Measurements from ENCODE around the gene MYO15A. TPM values are rescaled to one million over a fixed set of nuclear protein-coding genes. Genes with fewer than 3 reads are reported as not detected.

MYO15A gene
- total RNA-seq, 1 donor from 2014 or later = 0.42 TPM

DNA sequence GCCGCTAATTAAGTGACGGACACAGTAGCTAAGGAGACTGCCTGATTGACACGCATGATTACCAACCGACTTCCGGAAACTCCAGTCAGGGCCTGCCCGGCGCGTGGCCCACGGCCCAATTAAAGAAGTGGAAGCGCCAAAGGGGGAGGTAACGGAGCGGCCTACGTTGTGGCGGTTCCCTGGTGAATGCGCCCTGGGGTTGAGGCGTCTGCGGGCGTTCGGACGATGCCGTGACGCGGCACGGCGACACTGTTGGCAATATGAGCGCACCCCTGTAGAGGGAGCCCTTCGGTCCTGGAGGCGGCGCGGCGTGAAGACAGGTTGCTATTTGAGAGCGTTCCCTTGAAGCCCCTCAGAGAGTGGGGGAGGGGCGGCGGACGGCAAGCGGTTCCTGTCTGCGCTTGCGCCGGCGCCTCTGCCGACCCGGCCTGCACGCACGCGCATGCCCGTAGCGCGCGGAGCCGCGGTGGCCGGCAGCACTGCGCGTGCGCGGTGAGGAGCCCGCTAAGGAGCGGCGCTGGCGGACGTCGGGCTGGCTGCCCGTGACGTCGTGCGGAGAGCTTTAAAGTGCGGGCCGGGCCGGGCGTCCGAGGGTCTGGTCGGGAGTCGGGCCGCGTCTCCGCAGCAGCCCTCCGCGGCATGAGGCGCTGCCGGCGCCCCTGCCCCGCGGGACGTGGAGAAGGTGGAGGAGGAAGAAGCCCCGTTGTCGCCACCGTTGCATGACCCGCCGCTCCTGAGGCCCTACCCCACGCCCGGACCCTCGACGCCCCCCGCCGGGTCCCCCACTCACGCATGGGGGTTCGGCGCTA, 75.0 kb downstream of the MYO15A start, which contains the start of gene ALKBH5:
Gene ALKBH5, plus strand, starts transcription at position 495 of the 809 bp plus-strand sequence. CDS start 416 bp downstream, outside the sequence.
- intact Hi-C loops (cut with micrococcal nuclease) = loop anchor here (1.0 to 5.0 kb wide), 18 partner anchors 25 to 1194 kb away; partner anchors contain the start of genes ATPAF2, DRC3, DRG2 and GID4

- intact Hi-C loops (cut with micrococcal nuclease) = loop anchor here (2.0 to 5.0 kb wide), 7 partner anchors 32 to 1193 kb away; partner anchors contain the start of genes MAPK7, MED9, RAI1 and SREBF1
Observed at GRCh38 chr17:18184143-18185031, 75.8 kb downstream of the MYO15A start.

DNA sequence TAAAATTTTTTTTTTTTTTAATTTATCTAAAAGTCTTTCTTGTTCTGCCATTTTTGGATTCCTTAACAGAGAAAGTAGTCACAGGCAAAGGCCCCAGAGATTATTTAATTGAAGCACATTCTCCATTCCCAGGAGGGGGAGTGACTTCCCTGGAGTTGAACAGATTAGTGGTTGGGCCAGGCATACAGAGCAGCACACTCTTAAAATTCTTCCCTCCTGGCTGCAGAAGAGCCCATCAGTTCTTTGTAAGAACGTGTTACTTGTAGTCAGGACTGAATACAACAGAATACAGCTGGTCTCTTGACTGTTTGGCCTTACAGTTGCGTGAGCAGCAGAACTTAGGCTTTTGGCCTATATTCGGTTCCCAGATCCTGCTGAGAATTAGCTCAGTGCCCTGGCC, 76.8 kb downstream of the MYO15A start:
- intact Hi-C loops (cut with micrococcal nuclease) = loop anchor here (2.0 kb wide), 2 partner anchors 31 to 709 kb away; partner anchors contain the start of gene MED9

- intact Hi-C loops (cut with micrococcal nuclease) = loop anchor here (2.0 kb wide), 2 partner anchors 31 to 709 kb away; partner anchors contain the start of gene MED9
Observed at GRCh38 chr17:18185832-18186626, 77.5 kb downstream of the MYO15A start.

DNA sequence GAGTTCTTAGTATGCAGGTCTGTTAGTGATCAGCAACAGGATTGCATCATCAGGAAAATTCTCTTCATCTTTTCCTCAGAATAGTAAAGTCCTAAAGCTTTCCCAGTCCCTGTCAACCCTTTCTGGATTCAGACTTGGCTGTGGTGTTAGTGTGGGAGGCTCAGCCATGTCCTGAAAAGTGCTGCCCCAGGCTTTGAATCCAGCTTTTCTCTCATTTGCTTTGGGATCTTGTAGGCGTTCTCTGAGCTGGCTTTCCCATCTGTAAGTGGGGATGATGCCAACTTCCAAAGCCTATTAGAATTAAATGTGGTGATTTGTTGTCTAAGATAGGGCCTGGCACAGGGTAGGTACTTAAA, 78.0 kb downstream of the MYO15A start:
- intact Hi-C loops (cut with micrococcal nuclease) = no loop called here

DNA sequence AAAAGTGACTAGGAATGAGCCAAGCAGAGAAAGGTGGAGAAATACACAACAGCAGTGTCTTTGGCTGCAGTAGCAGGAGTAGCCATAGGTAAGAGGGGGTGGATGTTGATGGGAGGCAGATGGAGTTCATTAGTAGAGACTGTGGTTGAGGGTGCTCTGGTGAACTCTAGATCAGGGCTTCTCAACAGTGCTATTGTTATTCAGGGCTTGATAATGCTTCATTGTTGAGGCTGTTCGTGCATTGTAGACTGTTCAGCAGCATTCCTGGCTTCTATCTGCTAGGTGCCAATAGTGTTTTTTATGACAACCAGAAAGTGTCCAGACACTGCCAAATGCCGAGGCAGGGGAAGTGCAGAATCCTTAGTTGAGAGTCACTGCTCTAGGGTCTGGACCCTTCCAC, 78.7 kb downstream of the MYO15A start:
- intact Hi-C loops (cut with micrococcal nuclease) = no loop called here

GRCh38 chr17:18187821-18188761, 79.5 kb downstream of the MYO15A start:
- intact Hi-C loops (cut with micrococcal nuclease) = no loop called here

GRCh38 chr17:18190628-18191235, 82.2 kb downstream of the MYO15A start:
- intact Hi-C loops (cut with micrococcal nuclease) = no loop called here

DNA sequence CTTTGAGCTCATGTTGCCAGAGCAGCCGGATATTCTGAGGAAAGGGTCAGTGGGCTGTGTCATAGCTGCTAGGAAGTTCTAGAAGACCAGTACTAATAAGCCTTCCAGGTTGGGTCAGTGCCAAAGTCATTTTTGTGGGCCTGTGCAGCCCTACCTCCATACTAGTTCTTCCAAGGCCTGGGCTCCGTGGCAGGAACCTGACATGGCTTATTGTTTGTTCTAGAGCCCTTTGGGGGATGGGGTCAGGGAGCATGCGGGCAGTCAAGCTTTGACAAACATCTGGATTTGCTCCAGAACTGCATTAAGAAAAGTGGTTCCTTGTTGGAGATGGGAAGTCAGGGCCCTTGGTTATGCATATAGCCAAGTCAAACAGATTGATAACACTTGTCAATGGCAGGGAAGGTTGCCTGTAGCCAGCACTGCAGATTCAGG, 82.7 kb downstream of the MYO15A start:
- intact Hi-C loops (cut with micrococcal nuclease) = no loop called here

- intact Hi-C loops (cut with micrococcal nuclease) = no loop called here
Observed at GRCh38 chr17:18191967-18192366, 83.4 kb downstream of the MYO15A start.

- intact Hi-C loops (cut with micrococcal nuclease) = no loop called here
Observed at GRCh38 chr17:18194394-18194793, 85.8 kb downstream of the MYO15A start.

- intact Hi-C loops (cut with micrococcal nuclease) = no loop called here
Observed at GRCh38 chr17:18194804-18195203, 86.2 kb downstream of the MYO15A start.

- intact Hi-C loops (cut with micrococcal nuclease) = no loop called here
Observed at GRCh38 chr17:18195246-18195645, 86.7 kb downstream of the MYO15A start.

DNA sequence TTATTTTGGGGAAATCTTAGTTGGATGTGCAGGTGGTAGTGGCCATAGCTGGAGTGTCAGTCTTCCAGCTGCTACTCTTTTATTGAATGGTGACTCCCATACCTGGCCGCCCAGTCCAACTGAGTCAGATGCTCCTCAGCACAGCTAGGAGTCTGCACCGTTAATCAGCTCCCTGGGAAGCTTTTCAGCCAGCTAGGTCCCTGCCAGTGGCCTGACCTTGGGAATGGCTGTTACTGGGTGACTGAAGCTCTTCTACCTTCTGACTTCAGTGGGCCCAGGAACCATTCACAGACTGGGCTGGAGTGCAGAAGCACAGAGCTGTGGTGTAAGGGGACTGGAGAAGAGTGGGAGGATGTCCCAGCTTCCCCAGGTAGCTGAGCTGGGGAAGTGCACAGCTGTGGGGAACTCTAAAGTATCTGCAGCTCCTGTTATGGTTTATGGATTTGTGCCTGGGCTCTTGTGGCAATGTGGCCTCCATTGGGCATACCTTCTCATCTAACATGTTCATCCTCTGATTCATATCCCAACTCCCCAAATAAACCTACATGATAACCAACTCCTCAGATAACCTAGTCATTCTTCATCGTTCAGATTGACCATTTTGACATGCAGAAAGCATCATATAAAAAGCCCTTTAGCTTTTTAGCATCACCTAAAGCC, 89.1 kb downstream of the MYO15A start:
- intact Hi-C loops (cut with micrococcal nuclease) = no loop called here

GRCh38 chr17:18198530-18198929, 90.0 kb downstream of the MYO15A start:
- intact Hi-C loops (cut with micrococcal nuclease) = no loop called here

DNA sequence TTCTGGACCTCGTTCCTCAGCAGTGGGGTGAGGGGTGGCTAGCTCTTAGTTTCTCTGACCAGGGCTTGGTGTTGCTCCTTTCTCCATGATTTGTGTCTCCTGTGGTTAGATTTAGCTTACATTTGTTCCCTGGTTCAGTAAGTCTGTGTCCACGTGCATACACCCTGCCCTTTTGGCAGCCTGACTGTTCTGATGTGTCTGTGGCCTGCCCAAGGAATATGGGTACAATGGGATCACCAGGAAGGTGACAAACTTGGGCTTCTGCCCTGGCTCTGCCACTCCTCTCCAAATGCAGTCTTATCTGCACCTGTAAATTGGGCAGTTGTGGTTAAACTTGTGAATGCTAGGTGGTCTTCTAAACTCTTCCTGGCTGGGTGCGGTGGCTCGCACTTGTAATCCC, 92.6 kb downstream of the MYO15A start:
- intact Hi-C loops (cut with micrococcal nuclease) = no loop called here

- intact Hi-C loops (cut with micrococcal nuclease) = no loop called here
Observed at GRCh38 chr17:18203308-18203707, 94.8 kb downstream of the MYO15A start.

GRCh38 chr17:18205861-18206260, 97.3 kb downstream of the MYO15A start:
- intact Hi-C loops (cut with micrococcal nuclease) = no loop called here

DNA sequence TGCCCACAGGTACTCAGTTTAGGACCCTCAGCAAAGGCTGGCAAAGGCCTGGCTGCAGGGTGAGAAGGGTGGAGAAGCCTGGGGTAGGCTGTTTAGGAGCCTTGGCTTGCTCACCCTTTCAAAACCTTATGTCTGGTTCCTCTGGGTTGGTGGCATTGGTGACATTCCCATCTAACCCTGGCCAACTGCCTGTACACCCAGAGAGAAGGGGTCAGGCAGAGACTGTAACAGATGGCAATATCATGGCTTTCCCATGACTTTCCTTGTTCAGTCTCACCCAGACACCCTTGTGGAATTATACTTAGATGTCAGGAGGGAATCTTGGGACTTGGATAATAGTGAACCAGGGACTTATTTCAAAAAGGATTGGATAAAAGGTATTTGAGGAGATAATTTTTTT, 98.4 kb downstream of the MYO15A start:
- intact Hi-C loops (cut with micrococcal nuclease) = no loop called here
